HG02973 (cell line): ENCODE measurements around the gene USP17L20.
"Not testable (repeated sequence)": the region's sequence is repeated elsewhere in the genome, so short reads cannot be mapped to it uniquely, and the experiment has no call there.

Source experiments
- ATAC-seq: cut with Tn5 transposase; IDR thresholded peaks from one replicate; pipeline ENCODE4 v1.9.1; 2021; ENCODE audit warnings: moderate library complexity; ENCODE audit not compliant: unreplicated experiment

Gene USP17L20, protein sequence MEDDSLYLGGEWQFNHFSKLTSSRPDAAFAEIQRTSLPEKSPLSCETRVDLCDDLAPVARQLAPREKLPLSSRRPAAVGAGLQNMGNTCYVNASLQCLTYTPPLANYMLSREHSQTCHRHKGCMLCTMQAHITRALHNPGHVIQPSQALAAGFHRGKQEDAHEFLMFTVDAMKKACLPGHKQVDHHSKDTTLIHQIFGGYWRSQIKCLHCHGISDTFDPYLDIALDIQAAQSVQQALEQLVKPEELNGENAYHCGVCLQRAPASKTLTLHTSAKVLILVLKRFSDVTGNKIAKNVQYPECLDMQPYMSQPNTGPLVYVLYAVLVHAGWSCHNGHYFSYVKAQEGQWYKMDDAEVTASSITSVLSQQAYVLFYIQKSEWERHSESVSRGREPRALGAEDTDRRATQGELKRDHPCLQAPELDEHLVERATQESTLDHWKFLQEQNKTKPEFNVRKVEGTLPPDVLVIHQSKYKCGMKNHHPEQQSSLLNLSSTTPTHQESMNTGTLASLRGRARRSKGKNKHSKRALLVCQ

GRCh38 chr4:9257824-9258223 lies at the start of gene USP17L20:
Gene USP17L20, plus strand, starts transcription at chr4:9258124. Its CDS starts 0 bp downstream, at chr4:9258124.
- ATAC-seq: not testable (repeated sequence)

- ATAC-seq: not testable (repeated sequence)
Observed at GRCh38 chr4:9210357-9210756, 47.6 kb upstream of the USP17L20 start, which contains the start of gene USP17L10. Gene USP17L10, plus strand, starts transcription at chr4:9210657. Its CDS starts 0 bp downstream, at chr4:9210657.

- not testable (repeated sequence) for ATAC-seq
Observed at GRCh38 chr4:9214701-9215100, 43.2 kb upstream of the USP17L20 start.

- not testable (repeated sequence) for ATAC-seq
Observed at GRCh38 chr4:9215105-9215504, 42.8 kb upstream of the USP17L20 start, which contains the start of gene USP17L11. Gene USP17L11, plus strand, starts transcription at chr4:9215405. Its CDS starts 0 bp downstream, at chr4:9215405.

- ATAC-seq: not testable (repeated sequence)
Observed at GRCh38 chr4:9219852-9220251, 38.1 kb upstream of the USP17L20 start, which contains the start of gene USP17L12. Gene USP17L12, plus strand, starts transcription at chr4:9220152. Its CDS starts 0 bp downstream, at chr4:9220152.

- ATAC-seq: not testable (repeated sequence)
Observed at GRCh38 chr4:9224596-9224995, 33.3 kb upstream of the USP17L20 start, which contains the start of gene USP17L13. Gene USP17L13, plus strand, starts transcription at chr4:9224896. Its CDS starts 0 bp downstream, at chr4:9224896.

- ATAC-seq: not testable (repeated sequence)
Observed at GRCh38 chr4:9230249-9230648, 27.7 kb upstream of the USP17L20 start.

DNA sequence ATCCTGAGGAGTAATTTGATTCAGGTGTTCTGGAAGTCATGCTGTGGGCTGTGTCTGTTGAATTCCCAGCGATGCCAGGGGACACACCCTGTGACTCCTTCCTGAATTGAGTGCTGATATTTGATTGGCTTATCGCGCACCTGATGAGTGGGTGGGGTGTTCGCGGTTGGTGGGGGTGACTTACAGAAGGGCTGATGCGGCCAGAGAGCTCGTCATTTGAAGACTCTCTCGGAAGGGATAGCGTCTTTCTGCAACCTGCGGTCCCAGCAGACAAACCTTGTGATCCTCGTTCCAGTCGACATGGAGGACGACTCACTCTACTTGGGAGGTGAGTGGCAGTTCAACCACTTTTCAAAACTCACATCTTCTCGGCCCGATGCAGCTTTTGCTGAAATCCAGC lies 23.8 kb upstream of the USP17L20 start, which contains the start of gene USP17L15:
Gene USP17L15 (plus strand): TSS at position 301 of the 400 bp plus-strand sequence. CDS start 0 bp downstream, at position 301.
- not testable (repeated sequence) for ATAC-seq

GRCh38 chr4:9238461-9238860 lies 19.5 kb upstream of the USP17L20 start:
- ATAC-seq: not testable (repeated sequence)

DNA sequence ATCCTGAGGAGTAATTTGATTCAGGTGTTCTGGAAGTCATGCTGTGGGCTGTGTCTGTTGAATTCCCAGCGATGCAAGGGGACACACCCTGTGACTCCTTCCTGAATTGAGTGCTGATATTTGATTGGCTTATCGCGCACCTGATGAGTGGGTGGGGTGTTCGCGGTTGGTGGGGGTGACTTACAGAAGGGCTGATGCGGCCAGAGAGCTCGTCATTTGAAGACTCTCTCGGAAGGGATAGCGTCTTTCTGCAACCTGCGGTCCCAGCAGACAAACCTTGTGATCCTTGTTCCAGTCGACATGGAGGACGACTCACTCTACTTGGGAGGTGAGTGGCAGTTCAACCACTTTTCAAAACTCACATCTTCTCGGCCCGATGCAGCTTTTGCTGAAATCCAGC lies 14.3 kb upstream of the USP17L20 start, which contains the start of gene USP17L17:
Gene USP17L17 (plus strand): TSS at position 301 of the 400 bp plus-strand sequence. CDS start 0 bp downstream, at position 301.
- not testable (repeated sequence) for ATAC-seq

- not testable (repeated sequence) for ATAC-seq
Observed at GRCh38 chr4:9247953-9248680, 9.8 kb upstream of the USP17L20 start, which contains the start of gene USP17L18. Gene USP17L18, plus strand, starts transcription at chr4:9248630. Its CDS starts 0 bp downstream, at chr4:9248630.

- ATAC-seq: not testable (repeated sequence)
Observed at GRCh38 chr4:9253078-9253477, 4.8 kb upstream of the USP17L20 start, which contains the start of gene USP17L19. Gene USP17L19, plus strand, starts transcription at chr4:9253378. Its CDS starts 0 bp downstream, at chr4:9253378.

DNA sequence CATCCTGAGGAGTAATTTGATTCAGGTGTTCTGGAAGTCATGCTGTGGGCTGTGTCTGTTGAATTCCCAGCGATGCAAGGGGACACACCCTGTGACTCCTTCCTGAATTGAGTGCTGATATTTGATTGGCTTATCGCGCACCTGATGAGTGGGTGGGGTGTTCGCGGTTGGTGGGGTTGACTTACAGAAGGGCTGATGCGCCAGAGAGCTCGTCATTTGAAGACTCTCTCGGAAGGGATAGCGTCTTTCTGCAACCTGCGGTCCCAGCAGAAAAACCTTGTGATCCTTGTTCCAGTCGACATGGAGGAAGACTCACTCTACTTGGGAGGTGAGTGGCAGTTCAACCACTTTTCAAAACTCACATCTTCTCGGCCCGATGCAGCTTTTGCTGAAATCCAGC lies 4.6 kb downstream of the USP17L20 start, which contains the start of gene USP17L21:
Gene USP17L21 (plus strand): TSS at position 301 of the 400 bp plus-strand sequence. CDS start 0 bp downstream, at position 301.
- not testable (repeated sequence) for ATAC-seq

DNA sequence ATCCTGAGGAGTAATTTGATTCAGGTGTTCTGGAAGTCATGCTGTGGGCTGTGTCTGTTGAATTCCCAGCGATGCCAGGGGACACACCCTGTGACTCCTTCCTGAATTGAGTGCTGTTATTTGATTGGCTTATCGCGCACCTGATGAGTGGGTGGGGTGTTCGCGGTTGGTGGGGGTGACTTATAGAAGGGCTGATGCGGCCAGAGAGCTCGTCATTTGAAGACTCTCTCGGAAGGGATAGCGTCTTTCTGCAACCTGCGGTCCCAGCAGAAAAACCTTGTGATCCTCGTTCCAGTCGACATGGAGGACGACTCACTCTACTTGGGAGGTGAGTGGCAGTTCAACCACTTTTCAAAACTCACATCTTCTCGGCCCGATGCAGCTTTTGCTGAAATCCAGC lies 9.4 kb downstream of the USP17L20 start, which contains the start of gene USP17L22:
Gene USP17L22 (plus strand): TSS at position 301 of the 400 bp plus-strand sequence. CDS start 0 bp downstream, at position 301.
- ATAC-seq: not testable (repeated sequence)

- not testable (repeated sequence) for ATAC-seq
Observed at GRCh38 chr4:9271719-9272118, 13.8 kb downstream of the USP17L20 start.
